ENCODE data around the gene METTL25.

Gene METTL25

GRCh38 chr12:82408844-82409243 is 50.5 kb downstream of the METTL25 start:
- DNase-seq = no peak

GRCh38 chr12:82411546-82412230 is 53.4 kb downstream of the METTL25 start:
- DNase-seq = no peak

GRCh38 chr12:82412246-82412645 is 53.9 kb downstream of the METTL25 start:
- no peak for DNase-seq

- no peak for DNase-seq
Measured at GRCh38 chr12:82414044-82414443, 55.7 kb downstream of the METTL25 start.

- DNase-seq = no peak
Measured at GRCh38 chr12:82414926-82415325, 56.6 kb downstream of the METTL25 start.

- no peak for DNase-seq
Measured at GRCh38 chr12:82415402-82415801, 57.1 kb downstream of the METTL25 start.

- DNase-seq = no peak
Measured at GRCh38 chr12:82425241-82425640, 66.9 kb downstream of the METTL25 start.

GRCh38 chr12:82426081-82426480 is 67.8 kb downstream of the METTL25 start:
- no peak for DNase-seq

- DNase-seq = no peak
Measured at GRCh38 chr12:82426586-82426985, 68.3 kb downstream of the METTL25 start.

- no peak for DNase-seq
Measured at GRCh38 chr12:82430541-82431145, 72.3 kb downstream of the METTL25 start.

GRCh38 chr12:82434392-82434911 is 76.1 kb downstream of the METTL25 start:
- no peak for DNase-seq

GRCh38 chr12:82436354-82436753 is 78.0 kb downstream of the METTL25 start:
- DNase-seq = no peak

GRCh38 chr12:82437744-82438143 is 79.4 kb downstream of the METTL25 start:
- DNase-seq = no peak

GRCh38 chr12:82438356-82438755 is 80.0 kb downstream of the METTL25 start:
- DNase-seq = no peak

GRCh38 chr12:82440885-82441284 is 82.6 kb downstream of the METTL25 start:
- no peak for DNase-seq

GRCh38 chr12:82448911-82449578 is 90.7 kb downstream of the METTL25 start:
- DNase-seq = no peak

GRCh38 chr12:82456633-82457032 is 98.3 kb downstream of the METTL25 start:
- no peak for DNase-seq

- no peak for DNase-seq
Measured at GRCh38 chr12:82458101-82458500, 99.8 kb downstream of the METTL25 start.

- no peak for DNase-seq
Measured at GRCh38 chr12:82461393-82461792, 103.1 kb downstream of the METTL25 start.

- DNase-seq = no peak
Measured at GRCh38 chr12:82461836-82462235, 103.5 kb downstream of the METTL25 start.

GRCh38 chr12:82468563-82468962 is 110.2 kb downstream of the METTL25 start:
- DNase-seq = no peak

- DNase-seq = no peak
Measured at GRCh38 chr12:82470906-82471512, 112.7 kb downstream of the METTL25 start.

GRCh38 chr12:82473111-82473754 is 114.9 kb downstream of the METTL25 start:
- no peak for DNase-seq
